ENCODE data around the gene TMEM255B.
A peak's percentile ranks its signal among the peaks of the same experiment; 100 is the strongest.
"Not testable (repeated sequence)": the region's sequence is repeated elsewhere in the genome, so short reads cannot be mapped to it uniquely, and the experiment has no call there.

TMEM255B gene

GRCh38 chr13:113787694-113788093, 28.7 kb downstream of the TMEM255B start:
- DNase-seq (ENCODE audit: low spot score), result no peak

GRCh38 chr13:113788413-113789135, 29.5 kb downstream of the TMEM255B start:
- DNase-seq (ENCODE audit: low spot score), result no peak

GRCh38 chr13:113789167-113789566, 30.1 kb downstream of the TMEM255B start:
- DNase-seq (ENCODE audit: low spot score), result no peak

GRCh38 chr13:113789931-113790330, 30.9 kb downstream of the TMEM255B start:
- DNase-seq (ENCODE audit: low spot score), result not testable (repeated sequence)

GRCh38 chr13:113791226-113791625, 32.2 kb downstream of the TMEM255B start:
- DNase-seq (ENCODE audit: low spot score), result no peak

- DNase-seq (ENCODE audit: low spot score), result no peak
Measured at GRCh38 chr13:113791761-113792160, 32.7 kb downstream of the TMEM255B start.

GRCh38 chr13:113792236-113792770, 33.3 kb downstream of the TMEM255B start:
- no peak for DNase-seq (ENCODE audit: low spot score)

GRCh38 chr13:113792886-113793717, 34.1 kb downstream of the TMEM255B start:
- no peak for DNase-seq (ENCODE audit: low spot score)

- DNase-seq (ENCODE audit: low spot score), result no peak
Measured at GRCh38 chr13:113793718-113794085, 34.7 kb downstream of the TMEM255B start.

- DNase-seq (ENCODE audit: low spot score), result no peak
Measured at GRCh38 chr13:113794086-113794485, 35.1 kb downstream of the TMEM255B start.

GRCh38 chr13:113794764-113795173, 35.7 kb downstream of the TMEM255B start:
- no peak for DNase-seq (ENCODE audit: low spot score)

GRCh38 chr13:113795362-113795761, 36.3 kb downstream of the TMEM255B start:
- not testable (repeated sequence) for DNase-seq (ENCODE audit: low spot score)

- no peak for DNase-seq (ENCODE audit: low spot score)
Measured at GRCh38 chr13:113796211-113796963, 37.4 kb downstream of the TMEM255B start.

GRCh38 chr13:113796964-113797676, 38.1 kb downstream of the TMEM255B start:
- DNase-seq (ENCODE audit: low spot score), result no peak

- DNase-seq (ENCODE audit: low spot score), result no peak
Measured at GRCh38 chr13:113798200-113798811, 39.3 kb downstream of the TMEM255B start.

GRCh38 chr13:113800576-113800926, 41.5 kb downstream of the TMEM255B start:
- no peak for DNase-seq (ENCODE audit: low spot score)

- DNase-seq (ENCODE audit: low spot score), result no peak
Measured at GRCh38 chr13:113801289-113801961, 42.4 kb downstream of the TMEM255B start.

- DNase-seq (ENCODE audit: low spot score), result peak; percentile 76
Measured at GRCh38 chr13:113802090-113802531, 43.1 kb downstream of the TMEM255B start.

- DNase-seq (ENCODE audit: low spot score), result peak; percentile 90
Measured at GRCh38 chr13:113802761-113803160, 43.7 kb downstream of the TMEM255B start.

GRCh38 chr13:113803409-113804016, 44.5 kb downstream of the TMEM255B start:
- no peak for DNase-seq (ENCODE audit: low spot score)

All from HuH-7 (cell line).